ENCODE results near the gene HYOU1. TPM values are rescaled to one million over a fixed set of nuclear protein-coding genes. Genes with fewer than 3 reads are reported as not detected.

HYOU1 gene
- total RNA-seq, 6 donors from 2014 or later, result 33.5 to 202 (median 72.7) TPM

GRCh38 chr11:119094816-119095065 is 37.7 kb upstream of the HYOU1 start:
- Histone ChIP-seq H3K4me3 (peak overlapping the region; percentile 68 to 98 (median 83)), H3K27ac (peak overlapping the region; percentile 90 to 96 (median 94)), H3K4me1 (peaks cover 24 to 26% (median 26%) of the 10 kb centered on the region in 4 donors), H3K9me3 (no peaks in the 10 kb centered on the region), H3K27me3 (no peaks in the 10 kb centered on the region), H3K36me3 (peaks cover 3 to 37% (median 9%) of the 10 kb centered on the region in 4 donors)
- TF ChIP-seq POLR2AphosphoS5 (IDR thresholded peaks at IDR 0.05) (no peak), POLR2A (IDR thresholded peaks at IDR 0.05) (no peak), CTCF (IDR thresholded peaks at IDR 0.05) (peak in 5 of 6 experiments; percentile 63 to 88 (median 84))
- DNase-seq (peak; percentile 93 to 96), ATAC-seq (ENCODE audit: low FRiP score in 2 of 2) (peak; percentile 90 to 91)
- WGBS, 2 donors, result 0% methylated on average over 2 of the region's 19 CpGs; no CpG with 5 or more reads in 1 of the 2 donors

GRCh38 chr11:119093942-119094815 is 37.2 kb upstream of the HYOU1 start:
- DNase-seq (peak in 1 of 2 donors; percentile 48), ATAC-seq (ENCODE audit: low FRiP score in 2 of 2) (peak; percentile 1 to 62)
- H3K4me3 ChIP-seq, result peak overlapping the region; percentile 68 to 98 (median 83)
- H3K27me3 ChIP-seq, result no peaks in the 10 kb centered on the region
- TF ChIP-seq POLR2AphosphoS5 (IDR thresholded peaks at IDR 0.05) (no peak), CTCF (IDR thresholded peaks at IDR 0.05) (no peak), POLR2A (IDR thresholded peaks at IDR 0.05) (peak in 2 of 4 donors; percentile 22 to 28), EP300 (IDR thresholded peaks at IDR 0.05) (no peak)
- no peaks in the 10 kb centered on the region for H3K9me3 ChIP-seq
- H3K27ac ChIP-seq, result peak overlapping the region; percentile 90 to 96 (median 94)
- H3K4me1 ChIP-seq, result peaks cover 24 to 26% (median 26%) of the 10 kb centered on the region in 4 donors
- 1 to 2% methylated on average over 25 to 26 of the region's 81 CpGs for WGBS, 2 donors
- H3K36me3 ChIP-seq, result peaks cover 3 to 37% (median 9%) of the 10 kb centered on the region in 4 donors

GRCh38 chr11:119092880-119093842 is 36.2 kb upstream of the HYOU1 start:
- no peak for DNase-seq
- Histone ChIP-seq H3K4me3 (peak overlapping the region in 3 of 4 donors; percentile 68 to 98 (median 74)), H3K27ac (peak overlapping the region in 2 of 4 donors; percentile 95 to 96), H3K4me1 (peaks cover 24 to 26% (median 26%) of the 10 kb centered on the region in 4 donors), H3K27me3 (no peaks in the 10 kb centered on the region), H3K36me3 (peaks cover 3 to 32% (median 9%) of the 10 kb centered on the region in 4 donors), H3K9me3 (no peaks in the 10 kb centered on the region)
- WGBS, 2 donors, result 52 to 64% methylated on average over 8 to 12 of the region's 12 CpGs
- no peak for ATAC-seq (ENCODE audit: low FRiP score in 2 of 2)
- no peak for TF ChIP-seq CTCF (IDR thresholded peaks at IDR 0.05)
- no peak for TF ChIP-seq POLR2AphosphoS5 (IDR thresholded peaks at IDR 0.05)
- TF ChIP-seq POLR2A (IDR thresholded peaks at IDR 0.05), result no peak
- no peak for TF ChIP-seq EP300 (IDR thresholded peaks at IDR 0.05)

- H3K36me3 ChIP-seq, result peaks cover 0 to 23% (median 1%) of the 10 kb centered on the region in 4 donors
- TF ChIP-seq POLR2AphosphoS5 (IDR thresholded peaks at IDR 0.05) (no peak), POLR2A (IDR thresholded peaks at IDR 0.05) (no peak), EP300 (IDR thresholded peaks at IDR 0.05) (no peak), CTCF (IDR thresholded peaks at IDR 0.05) (no peak)
- no peaks in the 10 kb centered on the region for H3K9me3 ChIP-seq
- H3K4me1 ChIP-seq, result peaks cover 29 to 33% (median 31%) of the 10 kb centered on the region in 4 donors
- ATAC-seq (ENCODE audit: low FRiP score in 2 of 2) (no peak), DNase-seq (peak in 1 of 2 donors; percentile 62)
- 78 to 87% methylated on average over 9 to 13 of the region's 13 CpGs for WGBS, 2 donors
- H3K27me3 ChIP-seq, result no peaks in the 10 kb centered on the region
- no peak overlapping the region for H3K27ac ChIP-seq
- peak overlapping the region in 1 of 4 donors; percentile 98 for H3K4me3 ChIP-seq
These were observed 35.2 kb upstream of the HYOU1 start for GRCh38 chr11:119091966-119092879.
